Caco-2 (cell line): ENCODE results near the gene DBX1. TPM values are rescaled to one million over a fixed set of nuclear protein-coding genes. Genes with fewer than 3 reads are reported as not detected.

Experiments used
- BruUV-seq: library from RNA; stranded (reverse); fragments of 400-500 nt; replicated peaks from 2 replicates; lab custom pipeline; 2021; lab: Mats Ljungman, UMichigan
- CTCF ChIA-PET: fragments of 300-600 bp; sonication (Branson Sonifier 250); formaldehyde crosslinking; loops from one replicate; lab custom pipeline; 2022; ENCODE audit warnings: antibody characterized with exemption; lab: Charles Lee
- POLR2A ChIA-PET: fragments of 300-600 bp; sonication (Branson Sonifier 250); formaldehyde crosslinking; loops from one replicate; lab custom pipeline; 2022; ENCODE audit warnings: antibody characterized with exemption; lab: Charles Lee
- DNase-seq, 2 experiments: peaks; one replicate each; pipeline versions ENCODE4 v3.0.0 to v3.0.0-alpha.2; 2020 to 2022
- H3K27me3 ChIP-seq: replicated peaks from 2 replicates; pipeline ENCODE4 v1.6.0; 2011; ENCODE audit warnings: low read length; ENCODE audit not compliant: control insufficient read depth, insufficient read depth
- H3K36me3 ChIP-seq: 2 replicates; pipeline ENCODE4 v1.5.1; 2011; ENCODE audit warnings: low read length; ENCODE audit not compliant: control insufficient read depth, insufficient read depth
- H3K4me1 ChIP-seq: fragments of 250-450 bp; sonication (Bioruptor Pico); 2 replicates; pipeline ENCODE4 v1.5.1; 2020; ENCODE audit warnings: mild to moderate bottlenecking
- H3K4me3 ChIP-seq: 2 replicates; pipeline ENCODE4 v1.5.1; 2011; ENCODE audit warnings: low read depth, mild to moderate bottlenecking, control low read depth, low read length
- H3K9me3 ChIP-seq: fragments of 250-450 bp; sonication (Bioruptor Pico); 2 replicates; pipeline ENCODE4 v1.5.1; 2020; ENCODE audit warnings: mild to moderate bottlenecking, moderate library complexity
- H3K27ac Mint-ChIP-seq: one replicate; pipeline ENCODE4 v1.8.0; 2022; ENCODE audit warnings: mixed read lengths; ENCODE audit not compliant: unreplicated experiment
- H3K27me3 Mint-ChIP-seq: one replicate; pipeline ENCODE4 v1.8.0; 2022; ENCODE audit warnings: mixed read lengths; ENCODE audit not compliant: insufficient read depth, unreplicated experiment
- H3K36me3 Mint-ChIP-seq: one replicate; pipeline ENCODE4 v1.8.0; 2022; ENCODE audit warnings: mild to moderate bottlenecking, mixed read lengths; ENCODE audit not compliant: insufficient read depth, unreplicated experiment
- H3K4me1 Mint-ChIP-seq: one replicate; pipeline ENCODE4 v1.8.0; 2022; ENCODE audit warnings: low read depth, mixed read lengths; ENCODE audit not compliant: unreplicated experiment
- H3K4me3 Mint-ChIP-seq: one replicate; pipeline ENCODE4 v1.8.0; 2022; ENCODE audit warnings: mild to moderate bottlenecking, moderate library complexity, mixed read lengths; ENCODE audit not compliant: unreplicated experiment
- H3K9me3 Mint-ChIP-seq: one replicate; pipeline ENCODE4 v1.8.0; 2022; ENCODE audit warnings: mixed read lengths; ENCODE audit not compliant: unreplicated experiment
- CTCF ChIP-seq, 2 experiments: fragments of 200-600 bp in 1 of 2; IDR thresholded peaks; 1 replicate in 1 of 2; 2 replicates in 1 of 2; pipeline versions ENCODE4 v1.5.1 to v1.8.0; 2011 to 2022; ENCODE audit warnings: antibody characterized with exemption in 1 of 2, control low read depth in 1 of 2, inconsistent platforms in 1 of 2, low read depth in 1 of 2, low read length in 1 of 2, mild to moderate bottlenecking in 1 of 2, moderate library complexity in 1 of 2; ENCODE audit not compliant: insufficient read depth in 1 of 2, severe bottlenecking in 1 of 2, unreplicated experiment in 1 of 2
- intact Hi-C: fragments of 100-400 bp; cut with micrococcal nuclease; formaldehyde crosslinking; loops from one replicate; pipeline ENCODE4 v1.10.0; 2022; ENCODE audit not compliant: unreplicated experiment
- total RNA-seq: library from RNA; stranded (reverse); gene quantifications from 2 replicates; pipeline ENCODE4 v1.2.3, GENCODE V29; 2022

The DBX1 gene
- total RNA-seq, 1 experiment from 2014 or later: not detected

DNA sequence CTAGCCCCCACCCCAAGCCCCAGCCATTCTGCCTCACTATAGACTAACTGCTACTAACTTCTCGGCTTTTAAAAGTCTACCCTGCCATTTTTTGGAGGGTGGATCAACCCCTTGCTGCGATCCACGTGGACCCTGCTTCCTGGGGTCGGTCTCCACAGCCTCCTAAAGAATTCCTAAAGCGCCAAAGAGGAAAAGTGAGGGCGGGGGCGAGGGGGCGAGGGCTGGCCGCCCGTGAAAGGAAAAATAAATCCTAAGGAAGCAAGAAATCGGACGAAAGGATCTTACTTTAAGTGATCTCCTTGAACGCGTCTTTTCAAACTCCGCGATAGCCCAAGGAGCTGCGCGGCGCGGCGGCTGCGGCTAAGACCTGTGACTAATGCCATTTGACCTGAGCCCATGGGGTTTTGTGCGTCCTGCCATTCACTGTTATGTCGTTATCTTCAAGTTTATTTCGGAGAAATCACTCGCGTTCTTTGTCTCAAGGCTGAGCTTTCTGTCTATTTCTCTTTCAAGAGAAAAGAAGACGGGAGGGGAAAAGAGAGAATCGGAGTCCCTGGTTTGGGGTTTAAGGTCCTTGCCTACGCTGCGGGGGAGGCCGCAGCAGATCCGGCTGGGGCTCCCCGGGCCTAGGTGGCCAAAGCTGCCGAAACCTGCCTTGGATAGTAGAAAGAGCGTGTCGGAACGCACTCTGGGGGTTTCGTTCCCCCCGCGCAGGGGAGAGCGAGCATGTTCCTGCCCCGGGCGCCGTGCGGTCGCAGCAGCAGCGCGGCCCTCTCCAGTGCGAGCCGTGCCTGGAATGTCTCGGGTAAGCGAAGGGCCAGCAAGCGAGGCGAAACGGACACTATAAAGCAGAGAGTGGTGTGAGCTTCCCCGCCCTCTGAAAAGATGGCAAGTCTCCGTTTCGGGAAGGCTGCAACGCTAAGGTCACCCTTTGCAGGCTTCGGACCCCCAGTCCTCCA, 2.8 kb upstream of the DBX1 start:
- H3K9me3 Mint-ChIP-seq: no peaks in the 10 kb centered on the region
- H3K4me3 ChIP-seq: no peak overlapping the region
- H3K9me3 ChIP-seq: no peaks in the 10 kb centered on the region
- H3K27ac Mint-ChIP-seq: no peak overlapping the region
- no peak for TF ChIP-seq CTCF (IDR thresholded peaks at IDR 0.05; ENCODE audit: insufficient read depth in 1 of 2, low read depth in 1 of 2, low read length in 1 of 2, severe bottlenecking in 1 of 2, unreplicated experiment in 1 of 2)
- no TSS peak for BruUV-seq
- POLR2A ChIA-PET: no interaction called here
- no peak for DNase-seq
- H3K27me3 Mint-ChIP-seq: peaks cover 49% of the 10 kb centered on the region
- no peaks in the 10 kb centered on the region for H3K36me3 Mint-ChIP-seq
- CTCF ChIA-PET: no interaction called here
- no peaks in the 10 kb centered on the region for H3K4me1 ChIP-seq
- no peaks in the 10 kb centered on the region for H3K27me3 ChIP-seq
- no peaks in the 10 kb centered on the region for H3K4me1 Mint-ChIP-seq
- H3K4me3 Mint-ChIP-seq: no peak overlapping the region
- intact Hi-C loops: no loop called here
- H3K36me3 ChIP-seq: no peaks in the 10 kb centered on the region

DNA sequence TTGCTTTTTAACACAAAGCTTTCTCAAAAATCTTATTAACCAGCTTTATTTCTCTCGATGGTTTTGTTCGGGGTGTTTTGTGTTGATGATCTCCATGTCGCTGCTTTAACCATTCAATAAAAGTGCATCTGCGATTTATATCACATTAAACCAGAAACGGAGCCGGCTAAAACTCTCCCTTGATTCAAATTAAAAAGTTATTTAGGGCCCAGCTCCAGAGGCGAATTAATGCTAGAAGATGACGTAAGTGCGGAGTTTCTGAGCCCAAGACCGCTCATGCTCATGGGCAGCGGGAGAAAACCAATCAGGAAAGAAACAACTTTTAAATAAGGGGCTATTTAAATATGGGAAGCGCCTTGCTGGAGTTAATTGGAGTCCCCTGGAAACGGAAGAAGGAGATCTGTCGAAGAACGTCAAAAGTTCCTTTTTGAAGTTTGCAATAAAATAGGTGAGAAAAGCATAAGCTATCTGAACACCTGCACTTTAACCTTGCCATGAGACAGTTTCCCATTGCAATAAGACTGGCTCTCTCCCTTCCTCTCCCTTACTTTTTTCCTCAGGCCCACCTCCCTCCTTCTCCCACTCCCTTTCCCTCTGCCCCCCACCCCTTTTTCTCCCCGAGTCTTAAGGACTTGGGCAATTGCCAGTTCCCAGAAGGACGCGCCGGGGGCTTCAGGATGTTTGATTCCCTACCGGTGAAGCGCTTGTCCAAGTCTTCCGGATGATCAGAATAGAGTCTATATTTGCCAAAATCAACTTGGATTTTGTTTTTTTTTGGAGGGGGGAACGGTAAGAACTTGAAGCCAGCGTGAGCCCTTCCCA, 1.9 kb upstream of the DBX1 start:
- ChIA-PET CTCF (no interaction called here), POLR2A (no interaction called here)
- Mint-ChIP-seq H3K4me1 (no peaks in the 10 kb centered on the region), H3K36me3 (no peaks in the 10 kb centered on the region), H3K27me3 (peaks cover 57% of the 10 kb centered on the region), H3K27ac (no peak overlapping the region), H3K4me3 (no peak overlapping the region), H3K9me3 (no peaks in the 10 kb centered on the region)
- Histone ChIP-seq H3K27me3 (no peaks in the 10 kb centered on the region), H3K9me3 (no peaks in the 10 kb centered on the region), H3K36me3 (no peaks in the 10 kb centered on the region), H3K4me1 (no peaks in the 10 kb centered on the region), H3K4me3 (no peak overlapping the region)
- intact Hi-C loops: no loop called here
- TF ChIP-seq CTCF (IDR thresholded peaks at IDR 0.05; ENCODE audit: insufficient read depth in 1 of 2, low read depth in 1 of 2, low read length in 1 of 2, severe bottlenecking in 1 of 2, unreplicated experiment in 1 of 2): no peak
- no TSS peak for BruUV-seq
- no peak for DNase-seq

DNA sequence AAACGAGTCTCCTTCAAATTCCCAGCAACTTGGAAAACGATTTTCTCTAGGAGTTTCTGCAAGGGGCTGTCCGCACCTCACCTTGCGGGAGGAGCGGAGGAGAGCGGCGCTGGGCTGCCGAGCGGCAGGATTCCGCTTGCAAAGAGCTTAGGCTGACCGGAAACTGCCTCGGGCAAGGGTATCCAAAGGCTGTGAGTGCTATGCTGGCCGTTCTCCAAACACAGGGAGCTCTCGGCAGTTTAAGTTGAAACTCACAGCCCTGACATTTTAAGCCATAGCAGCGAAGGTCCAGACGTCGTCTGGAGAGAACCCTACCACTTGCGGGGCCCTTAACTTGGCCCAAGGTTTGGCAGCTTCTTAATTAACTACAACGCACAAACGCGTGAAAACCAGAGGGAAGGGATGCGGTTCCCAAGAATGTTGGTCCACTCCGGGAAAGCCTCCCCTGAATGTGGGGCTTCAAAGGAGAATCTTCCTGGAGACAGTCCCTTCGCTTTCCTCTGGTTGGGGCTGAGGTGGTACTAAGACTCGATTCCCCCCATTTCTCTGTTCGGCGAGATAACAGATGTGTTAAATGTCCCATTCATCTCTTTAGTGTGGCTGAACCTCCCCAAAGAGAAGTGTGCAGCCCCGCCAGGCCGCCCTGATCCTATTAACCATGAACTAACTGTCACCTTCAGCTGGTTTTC, 1.1 kb upstream of the DBX1 start:
- H3K4me3 ChIP-seq: no peak overlapping the region
- no peak for DNase-seq
- no peak for TF ChIP-seq CTCF (IDR thresholded peaks at IDR 0.05; ENCODE audit: insufficient read depth in 1 of 2, low read depth in 1 of 2, low read length in 1 of 2, severe bottlenecking in 1 of 2, unreplicated experiment in 1 of 2)
- no peaks in the 10 kb centered on the region for H3K9me3 Mint-ChIP-seq
- H3K27me3 Mint-ChIP-seq: peaks cover 59% of the 10 kb centered on the region
- CTCF ChIA-PET: no interaction called here
- H3K4me1 Mint-ChIP-seq: no peaks in the 10 kb centered on the region
- no peaks in the 10 kb centered on the region for H3K36me3 Mint-ChIP-seq
- no peak overlapping the region for H3K27ac Mint-ChIP-seq
- no peaks in the 10 kb centered on the region for H3K27me3 ChIP-seq
- intact Hi-C loops: no loop called here
- no peak overlapping the region for H3K4me3 Mint-ChIP-seq
- H3K4me1 ChIP-seq: no peaks in the 10 kb centered on the region
- POLR2A ChIA-PET: no interaction called here
- no peaks in the 10 kb centered on the region for H3K36me3 ChIP-seq
- BruUV-seq: no TSS peak
- no peaks in the 10 kb centered on the region for H3K9me3 ChIP-seq
